GM21367 (cell line): ENCODE results near the gene SLC4A4.

ENCODE experiments used
- ATAC-seq: cut with Tn5 transposase; IDR thresholded peaks from one replicate; pipeline ENCODE4 v1.9.1; 2021; ENCODE audit not compliant: unreplicated experiment

Gene SLC4A4

DNA sequence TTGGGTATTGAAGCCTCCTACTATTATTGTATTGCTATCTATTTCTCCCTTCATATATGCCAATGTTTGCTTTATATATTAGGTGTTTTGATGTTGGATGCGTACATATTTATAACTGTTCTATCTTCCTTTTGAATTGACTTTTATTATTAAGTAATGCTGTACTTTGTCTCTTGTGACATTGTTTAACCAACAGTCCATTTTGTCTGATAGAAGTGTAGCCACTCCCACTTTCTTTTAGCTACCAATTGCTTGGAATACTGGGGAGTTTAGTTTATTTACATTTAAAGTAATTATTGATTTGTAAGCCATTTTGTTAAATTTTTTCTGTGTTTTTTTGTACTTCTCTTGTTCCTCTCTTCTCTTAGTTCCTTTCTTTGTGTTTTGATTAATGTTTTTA, 249.2 kb downstream of the SLC4A4 start:
- ATAC-seq = no peak

- no peak for ATAC-seq
Observed at GRCh38 chr4:71592793-71593192, 254.0 kb downstream of the SLC4A4 start.

GRCh38 chr4:71593311-71593710, 254.5 kb downstream of the SLC4A4 start:
- no peak for ATAC-seq

- no peak for ATAC-seq
Observed at GRCh38 chr4:71595576-71596108, 256.8 kb downstream of the SLC4A4 start.

- no peak for ATAC-seq
Observed at GRCh38 chr4:71599578-71599977, 260.8 kb downstream of the SLC4A4 start.

DNA sequence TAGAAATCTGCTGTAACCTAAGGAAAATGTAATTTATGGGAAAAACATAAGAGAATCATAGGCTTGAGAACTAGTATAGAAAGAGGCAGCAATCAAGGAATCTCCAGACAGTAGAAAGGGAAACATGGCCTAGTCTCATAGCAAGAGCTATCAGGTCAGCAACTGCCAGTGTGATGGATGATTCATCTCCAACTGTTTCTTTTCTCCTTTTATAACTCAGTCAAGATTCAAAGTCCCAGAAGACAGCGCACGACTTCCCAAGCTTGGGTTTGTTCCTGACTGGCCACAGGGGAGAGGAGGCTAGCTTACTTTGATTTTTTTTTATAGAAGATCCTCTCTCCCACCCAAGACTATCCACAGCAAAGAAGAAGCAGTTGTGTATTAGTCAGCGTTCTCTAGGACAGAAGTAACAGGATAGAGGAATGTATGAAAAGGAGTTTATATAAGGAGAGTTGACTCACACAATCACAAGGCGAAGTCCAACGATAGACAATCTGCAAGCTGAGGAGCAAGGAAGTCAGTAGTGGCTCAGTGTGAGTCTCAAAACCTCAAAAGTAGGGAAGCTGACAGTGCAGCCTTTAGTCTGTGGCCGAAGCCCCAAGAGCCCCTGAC, 263.6 kb downstream of the SLC4A4 start:
- ATAC-seq = no peak

DNA sequence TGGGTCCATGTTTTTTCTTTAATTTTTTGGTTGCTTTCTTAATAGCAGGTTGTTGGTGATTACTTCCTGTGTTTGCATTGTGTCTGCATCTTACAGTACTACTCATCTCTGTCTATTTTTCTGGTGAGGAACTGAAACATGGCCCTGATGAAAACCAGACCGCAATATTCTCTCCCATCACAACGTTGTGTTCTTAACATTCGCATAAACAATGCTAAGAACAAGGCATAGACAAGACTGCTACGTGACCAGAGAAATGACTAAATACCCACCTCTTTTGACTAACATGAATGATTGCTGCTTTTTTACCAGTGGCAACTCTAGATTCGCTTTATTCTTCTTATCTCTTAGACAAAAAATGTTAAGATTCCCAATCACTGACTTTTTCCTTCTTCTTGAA, 266.0 kb downstream of the SLC4A4 start:
- peak; percentile 99 for ATAC-seq

DNA sequence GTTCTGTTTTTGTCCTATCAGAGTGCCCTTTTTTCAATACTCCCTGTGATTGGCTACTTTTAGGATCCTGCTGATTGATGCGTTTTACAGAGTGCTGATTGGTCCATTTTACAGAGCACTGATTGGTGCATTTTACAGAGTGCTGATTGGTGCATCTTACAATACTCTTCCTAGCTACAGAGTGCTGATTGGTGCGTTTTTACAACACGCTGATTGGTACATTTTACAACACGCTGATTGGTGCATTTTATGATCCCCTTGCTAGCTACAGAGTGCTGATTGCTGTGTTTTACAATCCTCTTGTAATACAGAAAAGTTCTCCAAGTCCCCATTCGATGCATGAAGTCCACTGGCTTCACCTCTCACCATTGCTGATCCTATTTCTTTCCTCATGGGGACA, 268.3 kb downstream of the SLC4A4 start:
- ATAC-seq = no peak

DNA sequence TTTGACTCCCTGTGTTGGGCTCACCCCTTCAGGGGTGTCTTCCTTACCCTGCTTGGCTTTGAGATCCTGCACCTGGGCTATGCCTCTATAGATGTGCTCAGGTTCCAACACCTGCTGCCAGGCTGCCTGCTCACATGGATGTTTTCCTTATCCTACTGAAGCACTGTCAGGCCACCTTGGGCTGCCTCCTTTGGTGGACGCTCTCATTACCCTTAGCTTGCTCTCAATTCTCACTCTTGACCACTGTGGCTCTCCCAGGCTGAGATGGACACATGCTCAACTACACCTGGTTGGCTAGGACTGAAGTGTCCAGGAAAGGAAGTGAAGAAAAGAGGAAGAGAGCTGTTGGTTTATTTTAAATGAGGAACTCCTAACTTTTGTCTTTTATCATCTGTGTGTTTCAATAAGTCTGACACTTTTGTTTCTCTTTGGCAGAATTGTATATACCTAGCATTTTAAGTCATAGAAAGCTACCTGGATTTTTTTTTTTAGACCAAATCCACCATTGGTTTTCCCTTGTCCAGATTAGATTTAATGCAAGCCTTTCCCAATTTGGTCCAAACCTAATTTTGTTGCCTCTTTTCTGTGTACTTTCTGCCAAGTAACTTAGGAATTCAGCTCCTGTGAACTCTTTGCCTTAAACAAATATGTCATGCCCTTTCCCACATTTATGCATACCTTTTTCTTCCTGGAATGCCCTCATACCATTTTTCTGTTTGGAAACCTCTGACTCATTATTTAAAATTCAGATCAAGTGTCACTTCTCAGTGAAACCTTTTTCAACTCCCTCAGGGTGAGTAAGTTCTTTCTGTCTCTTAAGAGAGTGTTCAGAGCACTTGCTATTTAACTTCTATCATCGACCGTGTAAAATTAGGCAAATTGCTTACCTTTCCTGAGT, 269.2 kb downstream of the SLC4A4 start:
- ATAC-seq = no peak

GRCh38 chr4:71608678-71609071, 269.9 kb downstream of the SLC4A4 start:
- no peak for ATAC-seq

- ATAC-seq = no peak
Observed at GRCh38 chr4:71609167-71609566, 270.3 kb downstream of the SLC4A4 start.

DNA sequence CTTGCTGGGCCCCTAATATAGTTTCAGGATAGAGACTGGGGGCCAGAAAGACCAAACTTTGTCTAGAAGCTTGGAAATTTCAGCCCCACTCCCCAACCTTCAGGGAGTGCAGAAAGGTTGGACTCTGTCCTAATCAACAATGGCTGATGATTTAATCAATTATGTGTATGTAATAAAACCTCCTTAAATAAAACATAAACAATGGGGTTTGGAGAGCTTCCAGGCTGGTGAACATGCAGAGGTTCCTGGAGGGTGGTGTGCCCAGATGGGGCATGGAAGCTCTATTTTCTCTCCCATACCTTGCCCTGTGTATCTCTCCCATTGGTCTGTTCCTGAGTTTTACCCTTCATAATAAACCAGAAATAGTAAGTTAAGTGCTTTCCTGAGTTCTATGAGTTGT, 270.8 kb downstream of the SLC4A4 start:
- ATAC-seq = no peak

GRCh38 chr4:71614621-71615020, 275.8 kb downstream of the SLC4A4 start:
- no peak for ATAC-seq

GRCh38 chr4:71616168-71616811, 277.5 kb downstream of the SLC4A4 start:
- no peak for ATAC-seq
